NCI-H146 treated with DMSO at 0.1 percent for 48 hours (cell line): Measurements from ENCODE around the gene RAB33A.
"Not testable (repeated sequence)": the region's sequence is repeated elsewhere in the genome, so short reads cannot be mapped to it uniquely, and the experiment has no call there.

Experiments
- DNase-seq: peaks from one replicate; lab custom pipeline; 2025; ENCODE audit not compliant: unreplicated experiment; lab: John Stamatoyannopoulos, UW

The RAB33A gene

GRCh38 chrX:130231184-130231583, 59.4 kb downstream of the RAB33A start:
- DNase-seq, result not testable (repeated sequence)
